Measurements from ENCODE around the gene FBXO41. TPM values are rescaled to one million over a fixed set of nuclear protein-coding genes. Genes with fewer than 3 reads are reported as not detected.
A peak's percentile ranks its signal among the peaks of the same experiment; 100 is the strongest.

The FBXO41 gene
- total RNA-seq, 1 experiment from 2014 or later = 6.5 TPM

DNA sequence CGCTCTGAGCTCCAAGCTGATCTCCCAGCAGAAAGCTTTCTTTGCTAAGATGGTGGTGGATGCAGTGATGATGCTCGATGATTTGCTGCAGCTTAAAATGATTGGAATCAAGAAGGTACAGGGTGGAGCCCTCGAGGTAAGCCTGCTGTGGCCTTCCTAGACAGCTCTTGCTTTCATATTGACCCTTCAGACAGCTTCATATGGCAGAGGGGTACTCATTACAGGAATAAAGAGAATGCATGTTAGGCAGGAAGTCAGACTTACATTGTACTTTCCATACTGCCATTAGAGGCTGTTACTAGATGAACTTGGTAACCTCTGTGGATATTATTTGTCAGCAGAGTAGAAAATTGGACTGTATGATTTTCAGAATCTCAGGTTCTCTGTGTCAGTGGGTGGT lies 39.7 kb downstream of the FBXO41 start:
- in situ Hi-C loops (cut with HindIII; ENCODE audit: low pct_unique_long_range_greater_than_20kb, low sequenced_read_pairs) = no loop called here
- no peak overlapping the region for H3K4me3 ChIP-seq (ENCODE audit: low read depth in 2 of 2, low read length in 2 of 2)
- intact Hi-C loops (cut with micrococcal nuclease; ENCODE audit: unreplicated experiment) = no loop called here
- no TSS peak for BruUV-seq (replicated peaks)
- DNase-seq (ENCODE audit: low read depth, low spot score) = no peak
- ATAC-seq = no peak
- TF ChIP-seq, protein P1, sequence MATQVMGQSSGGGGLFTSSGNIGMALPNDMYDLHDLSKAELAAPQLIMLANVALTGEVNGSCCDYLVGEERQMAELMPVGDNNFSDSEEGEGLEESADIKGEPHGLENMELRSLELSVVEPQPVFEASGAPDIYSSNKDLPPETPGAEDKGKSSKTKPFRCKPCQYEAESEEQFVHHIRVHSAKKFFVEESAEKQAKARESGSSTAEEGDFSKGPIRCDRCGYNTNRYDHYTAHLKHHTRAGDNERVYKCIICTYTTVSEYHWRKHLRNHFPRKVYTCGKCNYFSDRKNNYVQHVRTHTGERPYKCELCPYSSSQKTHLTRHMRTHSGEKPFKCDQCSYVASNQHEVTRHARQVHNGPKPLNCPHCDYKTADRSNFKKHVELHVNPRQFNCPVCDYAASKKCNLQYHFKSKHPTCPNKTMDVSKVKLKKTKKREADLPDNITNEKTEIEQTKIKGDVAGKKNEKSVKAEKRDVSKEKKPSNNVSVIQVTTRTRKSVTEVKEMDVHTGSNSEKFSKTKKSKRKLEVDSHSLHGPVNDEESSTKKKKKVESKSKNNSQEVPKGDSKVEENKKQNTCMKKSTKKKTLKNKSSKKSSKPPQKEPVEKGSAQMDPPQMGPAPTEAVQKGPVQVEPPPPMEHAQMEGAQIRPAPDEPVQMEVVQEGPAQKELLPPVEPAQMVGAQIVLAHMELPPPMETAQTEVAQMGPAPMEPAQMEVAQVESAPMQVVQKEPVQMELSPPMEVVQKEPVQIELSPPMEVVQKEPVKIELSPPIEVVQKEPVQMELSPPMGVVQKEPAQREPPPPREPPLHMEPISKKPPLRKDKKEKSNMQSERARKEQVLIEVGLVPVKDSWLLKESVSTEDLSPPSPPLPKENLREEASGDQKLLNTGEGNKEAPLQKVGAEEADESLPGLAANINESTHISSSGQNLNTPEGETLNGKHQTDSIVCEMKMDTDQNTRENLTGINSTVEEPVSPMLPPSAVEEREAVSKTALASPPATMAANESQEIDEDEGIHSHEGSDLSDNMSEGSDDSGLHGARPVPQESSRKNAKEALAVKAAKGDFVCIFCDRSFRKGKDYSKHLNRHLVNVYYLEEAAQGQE (IDR thresholded peaks at IDR 0.05; ENCODE audit: insufficient read depth in 1 of 2, low read depth in 2 of 2, low read length in 1 of 2) = no peak
- TF ChIP-seq POLR2AphosphoS5 (IDR thresholded peaks at IDR 0.05; ENCODE audit: low read depth, low read length) = no peak
- TF ChIP-seq CTCF (IDR thresholded peaks at IDR 0.05) = no peak
- TF ChIP-seq TCF7L2 (IDR thresholded peaks at IDR 0.05; ENCODE audit: low read depth, low read length) = no peak
- no peak for TF ChIP-seq SIN3A (IDR thresholded peaks at IDR 0.05; ENCODE audit: borderline replicate concordance, insufficient read depth, low read depth, low read length)
- ChIA-PET POLR2A (no interaction called here), CTCF (no interaction called here)
- H3K27ac ChIP-seq (ENCODE audit: low read length) = no peak overlapping the region
- no peaks in the 10 kb centered on the region for H3K27me3 ChIP-seq (ENCODE audit: control insufficient read depth, insufficient read depth, low read length)
- no peaks in the 10 kb centered on the region for H3K9me3 ChIP-seq (ENCODE audit: control insufficient read depth, insufficient read depth, low read depth, low read length)
- peaks cover 10% of the 10 kb centered on the region for H3K4me1 ChIP-seq (ENCODE audit: control insufficient read depth, insufficient read depth, low read length)
- H3K36me3 ChIP-seq (ENCODE audit: control insufficient read depth, insufficient read depth, low read length) = peaks cover 55% of the 10 kb centered on the region

DNA sequence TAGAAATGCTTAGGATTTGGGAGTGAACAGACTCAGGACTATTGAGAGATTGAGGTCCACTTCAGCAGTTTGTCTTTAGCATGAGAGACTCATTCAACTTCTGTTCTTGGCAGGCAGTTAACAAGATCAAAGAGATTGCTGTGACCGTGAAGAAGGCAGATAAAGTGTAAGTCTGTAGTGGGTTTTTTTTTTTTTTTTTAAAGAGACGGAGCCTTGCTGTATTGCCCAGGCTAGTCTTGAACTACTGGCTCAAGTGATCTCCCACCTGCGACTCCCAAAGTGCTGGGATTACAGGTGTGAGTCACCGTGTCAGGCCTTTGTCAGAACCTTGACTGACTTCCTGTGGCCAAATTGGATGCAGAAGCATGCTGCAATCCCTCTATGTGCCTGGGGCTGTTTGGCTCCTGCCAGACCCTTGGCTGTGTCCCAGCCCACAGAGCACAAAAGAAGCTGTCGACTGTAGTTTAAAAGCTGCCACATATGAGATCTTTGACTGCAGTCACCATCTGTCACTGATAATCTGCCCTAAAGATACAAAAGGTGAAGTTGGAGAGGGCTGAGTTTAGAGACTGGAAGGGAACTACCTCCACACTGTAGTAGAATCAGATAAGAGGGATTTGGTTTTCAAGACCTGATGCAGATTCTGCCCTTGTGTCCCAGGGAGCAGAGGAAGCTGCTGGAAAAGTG lies 40.3 kb downstream of the FBXO41 start:
- in situ Hi-C loops (cut with HindIII; ENCODE audit: low pct_unique_long_range_greater_than_20kb, low sequenced_read_pairs) = no loop called here
- POLR2A ChIA-PET = no interaction called here
- H3K27ac ChIP-seq (ENCODE audit: low read length) = no peak overlapping the region
- no peaks in the 10 kb centered on the region for H3K27me3 ChIP-seq (ENCODE audit: control insufficient read depth, insufficient read depth, low read length)
- H3K4me1 ChIP-seq (ENCODE audit: control insufficient read depth, insufficient read depth, low read length) = peaks cover 10% of the 10 kb centered on the region
- intact Hi-C loops (cut with micrococcal nuclease; ENCODE audit: unreplicated experiment) = no loop called here
- H3K4me3 ChIP-seq (ENCODE audit: low read depth in 2 of 2, low read length in 2 of 2) = no peak overlapping the region
- BruUV-seq (replicated peaks) = TSS peak; percentile 2
- no peaks in the 10 kb centered on the region for H3K9me3 ChIP-seq (ENCODE audit: control insufficient read depth, insufficient read depth, low read depth, low read length)
- DNase-seq (ENCODE audit: low read depth, low spot score) = no peak
- TF ChIP-seq, protein P1 (IDR thresholded peaks at IDR 0.05; ENCODE audit: insufficient read depth in 1 of 2, low read depth in 2 of 2, low read length in 1 of 2) = no peak
- TF ChIP-seq SIN3A (IDR thresholded peaks at IDR 0.05; ENCODE audit: borderline replicate concordance, insufficient read depth, low read depth, low read length) (no peak), TCF7L2 (IDR thresholded peaks at IDR 0.05; ENCODE audit: low read depth, low read length) (no peak), POLR2AphosphoS5 (IDR thresholded peaks at IDR 0.05; ENCODE audit: low read depth, low read length) (no peak), CTCF (IDR thresholded peaks at IDR 0.05) (no peak)
- peak; percentile 61 for ATAC-seq
- CTCF ChIA-PET = no interaction called here
- H3K36me3 ChIP-seq (ENCODE audit: control insufficient read depth, insufficient read depth, low read length) = peaks cover 50% of the 10 kb centered on the region
